Tibial artery (tissue), 4 donors: Measurements from ENCODE around the gene SYNCRIP.

ENCODE experiments used
- DNase-seq, 2 donors: peaks; one replicate each; pipeline ENCODE4 v3.0.0-alpha.2; 2019
- H3K27ac ChIP-seq, 2 donors: fragments of 200-600 bp; sonication (generic) in 1 of 2; 1 replicate in 1 of 2; 2 replicates in 1 of 2; pipeline ENCODE4 v1.5.1; 2018 to 2019; ENCODE audit warnings: mild to moderate bottlenecking in 1 of 2
- H3K27me3 ChIP-seq, 2 donors: fragments of 200-600 bp; sonication (generic) in 1 of 2; one replicate each; pipeline versions ENCODE4 v1.5.1 to v1.6.0; 2016 to 2019
- H3K36me3 ChIP-seq, 3 donors: fragments of 200-600 bp; sonication (generic) in 2 of 3; one replicate each; pipeline ENCODE4 v1.5.1; 2016 to 2019; ENCODE audit warnings: mild to moderate bottlenecking in 2 of 3
- H3K4me1 ChIP-seq, 4 donors: fragments of 200-600 bp; sonication (generic) in 2 of 4; 1 replicate in 3 of 4; 2 replicates in 1 of 4; pipeline ENCODE4 v1.5.1; 2016 to 2019
- H3K4me3 ChIP-seq, 2 donors: fragments of 200-600 bp; sonication (generic) in 1 of 2; 1 replicate in 1 of 2; 2 replicates in 1 of 2; pipeline ENCODE4 v1.5.1; 2018 to 2019; ENCODE audit warnings: mild to moderate bottlenecking in 2 of 2
- H3K9me3 ChIP-seq, 3 donors: fragments of 200-600 bp; sonication (generic) in 1 of 3; one replicate each; pipeline ENCODE4 v1.5.1; 2016 to 2019
- CTCF ChIP-seq, 2 experiments: fragments of 200-600 bp in 1 of 2; fragments of 450-650 bp in 1 of 2; IDR thresholded peaks; one replicate each; pipeline ENCODE4 v1.5.1; 2017 to 2019; ENCODE audit warnings: antibody characterized with exemption in 2 of 2, mild to moderate bottlenecking in 1 of 2, moderate library complexity in 1 of 2
- intact Hi-C: fragments of 100-400 bp; cut with DNase I; formaldehyde crosslinking; loops from one replicate; pipeline ENCODE4 v1.15.0; 2023; ENCODE audit warnings: low total_unique reads

SYNCRIP gene

GRCh38 chr6:85602100-85602499 is 40.6 kb downstream of the SYNCRIP start:
- Histone ChIP-seq H3K36me3 (peaks cover 0 to 8% (median 0%) of the 10 kb centered on the region in 3 donors), H3K27ac (no peak overlapping the region), H3K9me3 (no peaks in the 10 kb centered on the region), H3K27me3 (no peaks in the 10 kb centered on the region), H3K4me3 (no peak overlapping the region), H3K4me1 (no peaks in the 10 kb centered on the region)
- intact Hi-C loops, result no loop called here
- TF ChIP-seq CTCF (IDR thresholded peaks at IDR 0.05), result no peak
- DNase-seq, result no peak

- Histone ChIP-seq H3K27me3 (no peaks in the 10 kb centered on the region), H3K9me3 (no peaks in the 10 kb centered on the region), H3K27ac (no peak overlapping the region), H3K4me1 (no peaks in the 10 kb centered on the region), H3K4me3 (no peak overlapping the region), H3K36me3 (peaks cover 0 to 8% (median 0%) of the 10 kb centered on the region in 3 donors)
- no peak for DNase-seq
- TF ChIP-seq CTCF (IDR thresholded peaks at IDR 0.05), result no peak
- intact Hi-C loops, result no loop called here
These were observed 41.9 kb downstream of the SYNCRIP start for GRCh38 chr6:85600713-85601313.

- peak in 1 of 2 donors; percentile 45 for DNase-seq
- no peaks in the 10 kb centered on the region for H3K27me3 ChIP-seq
- peak overlapping the region; percentile 91 to 93 for H3K27ac ChIP-seq
- H3K36me3 ChIP-seq, result no peaks in the 10 kb centered on the region
- no peaks in the 10 kb centered on the region for H3K9me3 ChIP-seq
- intact Hi-C loops, result loop anchor here (5.0 to 10.0 kb wide), 2 partner anchors 48 to 80 kb away; partner anchors contain the start of gene SYNCRIP
- peak overlapping the region; percentile 75 to 93 for H3K4me3 ChIP-seq
- TF ChIP-seq CTCF (IDR thresholded peaks at IDR 0.05), result no peak
- peaks cover 0 to 31% (median 15%) of the 10 kb centered on the region in 4 donors for H3K4me1 ChIP-seq
These were observed 48.3 kb downstream of the SYNCRIP start for GRCh38 chr6:85594197-85594930.

GRCh38 chr6:85593438-85594196 is 49.1 kb downstream of the SYNCRIP start, which contains the start of gene SNX14:
Gene SNX14 (minus strand): TSS chr6:85593858. CDS start chr6:85593718, 140 bp downstream.
- no peaks in the 10 kb centered on the region for H3K27me3 ChIP-seq
- no peaks in the 10 kb centered on the region for H3K36me3 ChIP-seq
- H3K4me3 ChIP-seq, result peak within 1 kb of the TSS; percentile 75 to 93
- H3K9me3 ChIP-seq, result no peaks in the 10 kb centered on the region
- peak within 1 kb of the TSS; percentile 91 to 93 for H3K27ac ChIP-seq
- peak; percentile 11 to 19 for TF ChIP-seq CTCF (IDR thresholded peaks at IDR 0.05)
- intact Hi-C loops, result loop anchor here (5.0 to 10.0 kb wide), 2 partner anchors 49 to 81 kb away; partner anchors contain the start of gene SYNCRIP
- peak; percentile 93 to 97 for DNase-seq
- peaks cover 0 to 31% (median 15%) of the 10 kb centered on the region in 4 donors for H3K4me1 ChIP-seq

- H3K9me3 ChIP-seq, result no peaks in the 10 kb centered on the region
- no peak for TF ChIP-seq CTCF (IDR thresholded peaks at IDR 0.05)
- peaks cover 0 to 31% (median 15%) of the 10 kb centered on the region in 4 donors for H3K4me1 ChIP-seq
- peak overlapping the region in 1 of 2 donors; percentile 93 for H3K27ac ChIP-seq
- intact Hi-C loops, result loop anchor here (5.0 to 10.0 kb wide), 2 partner anchors 50 to 83 kb away; partner anchors contain the start of gene SYNCRIP
- no peak for DNase-seq
- peak overlapping the region in 1 of 2 donors; percentile 93 for H3K4me3 ChIP-seq
- no peaks in the 10 kb centered on the region for H3K27me3 ChIP-seq
- H3K36me3 ChIP-seq, result peaks cover 0 to 5% (median 0%) of the 10 kb centered on the region in 3 donors
These were observed 50.7 kb downstream of the SYNCRIP start for GRCh38 chr6:85592033-85592432.
